HEK293T (cell line): ENCODE results near the gene HGFAC.

Source experiments
- CTCF ChIA-PET: fragments of 350-600 bp; formaldehyde crosslinking; extraction: SDS; loops from one replicate; lab custom pipeline; 2021; ENCODE audit warnings: antibody characterized with exemption, inconsistent platforms; lab: Yijun Ruan, JAX
- POLR2A ChIA-PET: fragments of 350-600 bp; formaldehyde crosslinking; extraction: SDS; loops from one replicate; lab custom pipeline; 2020; ENCODE audit warnings: antibody characterized with exemption, inconsistent platforms; lab: Yijun Ruan, JAX
- DNase-seq: peaks from one replicate; pipeline ENCODE4 v3.0.0; 2012; ENCODE audit warnings: mixed read lengths; ENCODE audit errors: extremely low spot score
- ARNT ChIP-seq: fragments of 450-650 bp; IDR thresholded peaks from 2 replicates; pipeline ENCODE4 v1.6.1; 2017; ENCODE audit warnings: mild to moderate bottlenecking
- BHLHE40 ChIP-seq: fragments of 450-650 bp; IDR thresholded peaks from 2 replicates; pipeline ENCODE4 v1.6.1; 2016; ENCODE audit warnings: mild to moderate bottlenecking, moderate library complexity, borderline replicate concordance
- CTBP1 ChIP-seq: fragments of 450-650 bp; IDR thresholded peaks from 2 replicates; pipeline ENCODE4 v1.6.1; 2016; ENCODE audit warnings: borderline replicate concordance
- ELF4 ChIP-seq: fragments of 450-650 bp; IDR thresholded peaks from 2 replicates; pipeline ENCODE4 v1.6.1; 2017; ENCODE audit warnings: antibody characterized with exemption
- FOXA1 ChIP-seq: fragments of 450-650 bp; IDR thresholded peaks from 2 replicates; pipeline ENCODE4 v1.6.1; 2016; ENCODE audit warnings: mild to moderate bottlenecking
- FOXK2 ChIP-seq: fragments of 450-650 bp; IDR thresholded peaks from 2 replicates; pipeline ENCODE4 v1.6.1; 2016; ENCODE audit warnings: mild to moderate bottlenecking
- FOXM1 ChIP-seq: fragments of 450-650 bp; IDR thresholded peaks from 2 replicates; pipeline ENCODE4 v1.6.1; 2017; ENCODE audit warnings: mild to moderate bottlenecking, borderline replicate concordance
- HDGF ChIP-seq: fragments of 450-650 bp; IDR thresholded peaks from 2 replicates; pipeline ENCODE4 v1.6.1; 2017; ENCODE audit warnings: antibody characterized with exemption, borderline replicate concordance
- L3MBTL2 ChIP-seq: fragments of 450-650 bp; conservative IDR thresholded peaks from 2 replicates; pipeline ENCODE4 v1.6.1; 2016; ENCODE audit warnings: mild to moderate bottlenecking
- LEF1 ChIP-seq: fragments of 450-650 bp; IDR thresholded peaks from 2 replicates; pipeline ENCODE4 v1.6.1; 2017; ENCODE audit warnings: mild to moderate bottlenecking, borderline replicate concordance
- NFRKB ChIP-seq: fragments of 450-650 bp; IDR thresholded peaks from 2 replicates; pipeline ENCODE4 v1.6.1; 2016; ENCODE audit warnings: mild to moderate bottlenecking, moderate library complexity
- PKNOX1 ChIP-seq: fragments of 450-650 bp; IDR thresholded peaks from 2 replicates; pipeline ENCODE4 v1.6.1; 2016
- SP1 ChIP-seq: fragments of 450-650 bp; IDR thresholded peaks from 2 replicates; pipeline ENCODE4 v1.6.1; 2017
- SUZ12 ChIP-seq: fragments of 450-650 bp; IDR thresholded peaks from 2 replicates; pipeline ENCODE4 v1.6.1; 2016; ENCODE audit warnings: mild to moderate bottlenecking
- TARDBP ChIP-seq: fragments of 450-650 bp; IDR thresholded peaks from 2 replicates; pipeline ENCODE4 v1.6.1; 2016
- ZNF384 ChIP-seq: fragments of 450-650 bp; IDR thresholded peaks from 2 replicates; pipeline ENCODE4 v1.6.1; 2016

Gene HGFAC

GRCh38 chr4:3467601-3468031, 25.8 kb downstream of the HGFAC start:
- TF ChIP-seq TARDBP (no peak), NFRKB (no peak), HDGF (no peak), L3MBTL2 (no peak), PKNOX1 (no peak), ELF4 (no peak), CTBP1 (no peak), FOXA1 (no peak)
- ChIA-PET POLR2A (no interaction called here), CTCF (no interaction called here)
- no peak for DNase-seq

- ChIA-PET POLR2A (no interaction called here), CTCF (no interaction called here)
- no peak for DNase-seq
- TF ChIP-seq LEF1 (no peak), FOXK2 (no peak), SUZ12 (no peak), TARDBP (no peak), FOXA1 (no peak), ZNF384 (no peak), FOXM1 (no peak), HDGF (no peak), SP1 (no peak), L3MBTL2 (no peak)
Measured at GRCh38 chr4:3468154-3468553, 26.4 kb downstream of the HGFAC start.

- CTCF ChIA-PET = no interaction called here
- TF ChIP-seq ZNF384 (no peak), PKNOX1 (no peak), FOXK2 (no peak), HDGF (no peak), L3MBTL2 (no peak), TARDBP (no peak), CTBP1 (no peak), NFRKB (no peak), BHLHE40 (no peak), SUZ12 (no peak), FOXA1 (no peak), SP1 (no peak)
- no peak for DNase-seq
- POLR2A ChIA-PET = no interaction called here
Measured at GRCh38 chr4:3468804-3469203, 27.0 kb downstream of the HGFAC start.

GRCh38 chr4:3469386-3470243, 27.8 kb downstream of the HGFAC start:
- no peak for DNase-seq
- ChIA-PET POLR2A (no interaction called here), CTCF (interaction anchor here (0.7 kb wide), 1 partner anchor 11 kb away, joined by 3 read pairs; no protein-coding TSS in a partner anchor)
- TF ChIP-seq NFRKB = no peak
- no peak for TF ChIP-seq ARNT
- no peak for TF ChIP-seq SP1
- TF ChIP-seq LEF1 = no peak
- TF ChIP-seq PKNOX1 = no peak
- TF ChIP-seq ELF4 = no peak
- TF ChIP-seq CTBP1 = no peak
- TF ChIP-seq TARDBP = no peak
- no peak for TF ChIP-seq SUZ12
- TF ChIP-seq FOXK2 = no peak
- no peak for TF ChIP-seq BHLHE40
- TF ChIP-seq ZNF384 = no peak
- TF ChIP-seq FOXA1 = no peak
- TF ChIP-seq L3MBTL2 = no peak
- no peak for TF ChIP-seq HDGF
- TF ChIP-seq FOXM1 = no peak

- POLR2A ChIA-PET = no interaction called here
- CTCF ChIA-PET = interaction anchor here (2.5 kb wide), 1 partner anchor 10 kb away, joined by 13 read pairs; no protein-coding TSS in a partner anchor
- no peak for DNase-seq
- TF ChIP-seq SP1 = no peak
- TF ChIP-seq FOXM1 = no peak
- TF ChIP-seq L3MBTL2 = no peak
- TF ChIP-seq ZNF384 = no peak
- TF ChIP-seq FOXA1 = no peak
- no peak for TF ChIP-seq NFRKB
- TF ChIP-seq LEF1 = no peak
- TF ChIP-seq SUZ12 = no peak
- no peak for TF ChIP-seq ARNT
- TF ChIP-seq ELF4 = no peak
- TF ChIP-seq CTBP1 = no peak
Measured at GRCh38 chr4:3470244-3471097, 28.7 kb downstream of the HGFAC start.
